HG02973 (cell line): ENCODE results near the gene CA6.
"Not testable (repeated sequence)": the region's sequence is repeated elsewhere in the genome, so short reads cannot be mapped to it uniquely, and the experiment has no call there.

Experiments used
- ATAC-seq: cut with Tn5 transposase; IDR thresholded peaks from one replicate; pipeline ENCODE4 v1.9.1; 2021; ENCODE audit warnings: moderate library complexity; ENCODE audit not compliant: unreplicated experiment

Gene CA6

GRCh38 chr1:9004031-9004699 is 58.5 kb downstream of the CA6 start:
- ATAC-seq: no peak

DNA sequence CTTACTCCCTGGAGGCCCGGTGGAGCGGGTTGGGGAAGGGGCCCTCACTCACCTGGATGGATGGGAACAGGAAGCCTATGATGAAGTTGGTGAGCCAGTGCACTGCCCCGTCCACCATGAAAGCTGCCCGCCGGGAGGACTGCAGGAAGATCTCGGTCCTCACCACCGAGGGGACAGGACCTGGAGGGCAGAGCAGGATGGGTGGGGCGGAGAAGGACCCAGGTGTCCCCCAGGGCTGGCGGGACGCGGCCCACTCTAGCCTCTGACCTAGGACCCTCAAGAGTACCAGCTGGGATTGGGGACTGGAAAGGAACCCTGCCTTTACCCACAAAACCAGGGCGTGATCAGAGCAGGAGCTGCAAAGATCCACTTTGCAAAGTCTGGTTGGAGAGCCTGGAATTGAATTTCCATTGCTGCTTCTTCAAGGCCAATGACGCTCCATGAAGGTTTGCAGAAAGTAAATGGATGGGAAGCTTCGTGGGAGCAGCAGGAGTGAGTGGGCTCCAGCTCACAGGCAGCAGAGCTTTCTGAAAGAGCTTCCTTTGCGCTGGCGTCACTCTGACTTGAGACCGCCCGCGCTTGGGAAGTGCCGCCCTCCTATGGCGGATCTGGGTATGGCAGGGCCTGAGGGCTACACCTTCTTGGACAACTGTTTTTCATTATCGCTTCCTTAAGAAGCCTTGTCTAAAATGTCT is 59.2 kb downstream of the CA6 start:
- ATAC-seq: no peak

DNA sequence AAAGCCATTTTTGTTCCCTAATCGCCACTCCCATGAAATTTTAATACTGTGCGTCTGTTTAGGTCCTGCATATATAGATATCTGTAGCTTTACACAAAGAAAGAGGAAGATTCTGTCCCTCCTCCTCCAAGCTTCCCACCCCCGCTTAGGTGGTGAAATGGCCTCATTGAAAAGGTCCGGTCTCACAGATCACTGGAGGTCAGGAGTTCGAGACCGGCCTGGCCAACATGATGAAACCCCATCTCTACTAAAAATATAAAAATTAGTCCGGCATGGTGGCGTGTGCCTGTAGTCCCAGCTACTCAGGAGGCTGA is 59.7 kb downstream of the CA6 start:
- no peak for ATAC-seq

DNA sequence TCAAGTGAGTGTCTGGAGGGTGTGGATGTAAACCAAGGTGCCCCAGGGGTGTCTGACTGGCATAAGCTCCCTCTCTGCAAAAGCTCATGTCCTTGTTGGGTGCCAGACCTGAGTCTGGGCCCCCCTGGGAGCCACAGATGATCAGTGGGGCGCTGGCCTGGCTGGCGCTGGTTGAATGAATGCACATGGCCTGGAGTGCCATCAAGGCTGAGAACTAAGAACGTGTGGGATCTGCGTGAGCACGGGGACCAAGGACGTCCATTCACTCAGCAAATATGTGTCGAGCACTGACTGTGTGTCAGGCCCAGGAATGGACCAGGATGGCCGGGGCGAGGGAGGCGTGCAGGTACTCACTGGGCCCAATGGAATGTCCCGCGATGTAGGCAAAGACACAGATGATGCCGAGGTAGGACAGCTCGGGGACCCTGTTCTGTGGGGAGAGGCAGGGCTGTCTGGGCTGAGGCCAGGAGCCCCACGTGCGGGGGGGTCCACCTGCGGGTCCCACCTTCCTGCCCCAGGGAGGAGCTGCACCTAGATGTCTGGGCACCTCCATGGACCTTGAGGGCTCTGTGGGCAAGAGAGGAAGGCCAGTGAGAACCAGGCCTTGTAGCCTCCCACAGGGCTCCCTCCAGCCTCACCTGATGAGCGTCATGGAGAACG is 61.4 kb downstream of the CA6 start:
- no peak for ATAC-seq

GRCh38 chr1:9008236-9008635 is 62.6 kb downstream of the CA6 start:
- no peak for ATAC-seq

GRCh38 chr1:9009438-9010370 is 64.0 kb downstream of the CA6 start:
- no peak for ATAC-seq

DNA sequence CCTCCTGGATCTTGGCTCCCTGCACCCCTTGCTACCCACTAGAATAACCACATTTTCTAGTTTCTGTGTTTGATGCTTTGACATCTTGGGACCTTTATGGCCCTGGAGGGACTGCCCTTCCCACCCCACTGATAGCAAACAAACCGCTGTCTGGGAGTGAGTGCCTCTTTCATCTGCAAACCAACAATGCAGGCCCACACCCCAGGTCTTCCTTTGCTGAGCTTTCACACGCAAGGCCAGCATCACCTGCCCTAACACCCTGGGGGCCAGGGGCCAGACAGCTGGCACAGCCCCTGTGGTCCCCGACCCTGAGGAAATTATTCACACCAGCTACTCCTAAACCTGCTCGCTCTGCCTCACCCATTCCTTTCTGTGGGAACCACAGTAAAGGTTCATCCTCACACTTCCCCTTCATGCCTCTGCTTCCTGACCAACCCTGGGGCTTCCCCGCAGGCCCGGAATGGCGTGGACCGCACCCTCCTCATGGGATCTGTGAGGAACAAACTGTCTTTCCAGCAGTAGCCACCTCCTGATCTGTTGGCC is 65.2 kb downstream of the CA6 start:
- no peak for ATAC-seq

- no peak for ATAC-seq
Measured at GRCh38 chr1:9013819-9014218, 68.2 kb downstream of the CA6 start.

- no peak for ATAC-seq
Measured at GRCh38 chr1:9014475-9015375, 69.1 kb downstream of the CA6 start.

- no peak for ATAC-seq
Measured at GRCh38 chr1:9016455-9016854, 70.8 kb downstream of the CA6 start.

DNA sequence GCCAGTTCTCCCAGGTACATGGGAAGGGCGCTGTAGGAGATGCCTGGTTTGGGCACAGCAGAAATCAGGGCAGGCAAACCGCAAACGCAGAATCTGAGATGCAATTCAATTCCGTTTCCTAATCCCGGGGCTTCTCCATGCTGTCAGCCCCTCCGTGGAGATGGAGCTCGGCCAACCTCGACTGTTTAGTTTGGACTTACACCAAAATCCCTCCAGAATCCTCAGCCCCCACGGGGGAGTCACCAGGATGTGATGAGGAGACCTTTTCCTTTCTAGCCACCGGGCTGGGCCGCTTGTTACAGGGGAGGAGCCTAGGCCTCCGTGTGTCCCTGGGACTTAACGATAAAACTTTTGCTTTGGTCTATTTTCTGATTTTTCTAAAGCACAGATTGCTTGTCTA is 72.7 kb downstream of the CA6 start:
- ATAC-seq: no peak

- ATAC-seq: no peak
Measured at GRCh38 chr1:9019896-9020295, 74.2 kb downstream of the CA6 start.

DNA sequence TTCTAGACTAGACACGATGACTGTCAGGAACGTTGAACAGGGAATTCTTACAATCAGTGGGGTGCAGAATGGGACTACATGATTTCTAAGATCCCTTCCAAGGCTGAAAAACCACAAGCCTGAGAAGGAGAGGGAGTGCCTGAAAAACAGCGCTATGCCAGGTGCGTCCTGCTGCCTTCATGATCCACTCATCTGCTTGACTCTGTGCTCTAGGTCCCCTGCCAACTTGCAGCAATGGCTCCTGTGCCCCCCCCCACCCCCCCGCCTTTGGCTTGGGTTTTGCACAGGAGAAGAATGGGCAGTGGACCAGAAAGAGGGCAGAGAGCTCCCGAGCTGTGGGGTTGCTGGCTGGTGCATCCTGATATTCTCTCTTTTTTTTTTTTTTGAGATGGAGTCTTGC is 74.6 kb downstream of the CA6 start:
- ATAC-seq: no peak

GRCh38 chr1:9022026-9022738 is 76.5 kb downstream of the CA6 start:
- not testable (repeated sequence) for ATAC-seq

GRCh38 chr1:9022773-9023172 is 77.1 kb downstream of the CA6 start:
- no peak for ATAC-seq
